HG02678 (cell line): ENCODE results near the gene PAX1.

Source experiments
- ATAC-seq: cut with Tn5 transposase; IDR thresholded peaks from one replicate; pipeline ENCODE4 v1.9.1; 2021; ENCODE audit warnings: mild to moderate bottlenecking, moderate library complexity; ENCODE audit not compliant: unreplicated experiment

The PAX1 gene

DNA sequence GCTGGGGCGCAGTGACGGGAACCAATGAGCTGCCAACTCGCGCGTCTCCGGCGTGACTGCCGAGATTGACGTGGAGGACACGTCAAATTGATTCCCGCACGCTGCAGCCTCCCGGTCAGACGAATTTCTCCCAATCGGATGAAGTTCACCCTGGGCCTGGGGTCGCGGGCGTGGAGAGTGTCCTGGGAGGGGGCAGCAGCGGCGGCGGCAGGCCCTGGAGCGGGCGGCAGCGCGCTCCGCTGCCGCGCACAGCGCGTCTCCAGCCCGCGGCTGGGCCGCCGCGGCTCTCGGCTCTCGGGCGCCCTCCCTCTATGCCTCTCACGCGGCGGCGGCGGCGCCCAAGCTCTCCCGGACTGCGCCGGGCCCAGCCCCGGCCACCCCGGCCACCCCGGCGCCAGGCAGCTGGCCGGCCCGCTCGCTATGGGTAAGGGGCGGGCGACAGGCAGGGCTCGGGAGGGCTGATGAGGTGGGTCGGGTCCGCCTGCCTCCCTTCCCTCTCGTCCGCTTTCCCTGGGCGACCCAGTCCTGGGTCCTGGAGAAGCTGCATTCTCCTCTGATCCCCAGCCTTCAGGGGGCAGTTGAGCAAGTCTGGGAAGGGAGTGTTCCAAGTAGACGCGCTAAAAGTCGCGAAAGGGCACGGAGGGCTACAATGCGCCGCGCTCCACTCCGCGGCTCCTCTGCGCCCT lies at the start of gene PAX1:
TSS of gene PAX1 (plus strand) at position 90 of the 686 bp plus-strand sequence. CDS start at position 139, 49 bp downstream.
- ATAC-seq = no peak

DNA sequence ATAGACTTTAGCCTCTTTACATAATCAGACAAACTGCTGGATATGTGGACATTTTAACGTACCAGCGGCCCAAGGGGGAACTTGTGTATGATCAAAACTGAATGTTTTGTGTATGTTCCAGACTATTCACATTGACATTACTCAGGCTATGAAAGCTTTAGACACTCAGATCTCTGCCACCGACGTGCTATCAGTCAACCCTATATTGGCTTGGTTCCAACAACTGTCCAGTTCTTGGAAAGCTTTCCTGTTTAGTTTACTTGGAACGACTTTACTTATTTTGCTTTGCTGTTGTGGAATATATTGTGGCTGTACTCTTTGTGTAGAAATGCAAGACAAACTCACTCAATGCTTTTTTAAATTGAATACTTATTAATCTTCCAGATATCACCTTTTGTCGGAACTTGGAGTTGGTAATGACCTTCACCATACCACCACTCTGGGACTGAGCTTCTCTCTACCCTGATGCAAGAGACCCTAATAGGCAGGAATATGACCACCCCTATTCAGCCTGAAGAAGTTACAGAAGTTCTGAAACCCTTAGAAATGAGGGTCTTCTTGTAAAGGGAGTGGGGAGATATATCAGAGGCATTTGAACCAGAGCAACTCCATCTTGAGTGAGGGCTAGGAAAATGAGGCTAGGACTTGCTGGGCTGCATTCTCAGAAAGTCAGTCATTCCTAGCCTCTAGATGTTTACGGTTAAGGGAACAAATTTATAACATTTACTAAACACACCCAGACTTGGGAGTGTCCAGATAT lies 49.0 kb upstream of the PAX1 start:
- ATAC-seq = no peak

DNA sequence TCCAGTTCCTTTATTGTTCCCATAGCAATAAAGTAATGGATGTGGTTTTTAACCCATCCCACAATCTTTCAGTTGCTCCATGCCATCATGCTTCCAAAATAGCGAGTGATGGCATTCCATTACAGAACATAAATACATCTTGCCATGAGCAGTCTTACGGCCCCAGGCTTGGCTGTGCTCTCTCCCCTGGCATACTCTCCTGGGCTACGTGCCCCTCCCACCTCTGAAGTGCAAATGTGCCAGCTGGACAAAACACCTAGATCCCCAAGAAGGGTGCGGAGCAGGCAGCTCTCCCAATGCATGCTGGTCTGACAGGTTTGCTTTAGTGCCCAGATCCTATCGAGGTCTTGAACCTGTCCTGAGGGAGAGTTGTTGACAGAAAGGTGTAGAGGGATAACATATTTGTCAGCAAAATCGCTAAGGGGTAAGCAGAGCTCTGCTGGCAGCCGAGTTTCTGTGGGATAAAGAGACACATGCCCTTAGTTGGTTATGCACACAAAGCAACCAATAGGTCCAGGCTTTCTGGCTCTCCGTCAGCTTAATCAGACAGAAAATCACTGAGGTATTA lies 43.9 kb upstream of the PAX1 start:
- ATAC-seq = no peak

DNA sequence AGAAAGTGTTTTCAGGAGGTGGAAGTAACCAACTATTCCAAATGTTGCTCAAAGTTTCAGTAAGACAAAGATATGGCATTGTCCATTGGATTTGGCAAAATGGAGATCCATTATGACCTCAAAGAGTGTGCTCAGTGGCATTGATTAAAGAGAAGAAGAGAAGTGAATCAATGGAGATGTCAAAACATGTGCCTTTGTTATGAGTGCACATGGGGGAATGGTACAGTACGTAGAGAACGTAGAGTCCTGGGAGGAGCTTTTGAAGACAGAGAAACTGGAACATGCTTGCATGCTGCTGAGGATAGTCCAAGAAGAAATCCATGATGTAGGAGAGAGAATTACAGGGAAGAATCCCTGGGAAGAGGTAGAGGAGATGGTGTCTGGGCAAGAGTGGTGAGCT lies 42.0 kb upstream of the PAX1 start:
- ATAC-seq = no peak

DNA sequence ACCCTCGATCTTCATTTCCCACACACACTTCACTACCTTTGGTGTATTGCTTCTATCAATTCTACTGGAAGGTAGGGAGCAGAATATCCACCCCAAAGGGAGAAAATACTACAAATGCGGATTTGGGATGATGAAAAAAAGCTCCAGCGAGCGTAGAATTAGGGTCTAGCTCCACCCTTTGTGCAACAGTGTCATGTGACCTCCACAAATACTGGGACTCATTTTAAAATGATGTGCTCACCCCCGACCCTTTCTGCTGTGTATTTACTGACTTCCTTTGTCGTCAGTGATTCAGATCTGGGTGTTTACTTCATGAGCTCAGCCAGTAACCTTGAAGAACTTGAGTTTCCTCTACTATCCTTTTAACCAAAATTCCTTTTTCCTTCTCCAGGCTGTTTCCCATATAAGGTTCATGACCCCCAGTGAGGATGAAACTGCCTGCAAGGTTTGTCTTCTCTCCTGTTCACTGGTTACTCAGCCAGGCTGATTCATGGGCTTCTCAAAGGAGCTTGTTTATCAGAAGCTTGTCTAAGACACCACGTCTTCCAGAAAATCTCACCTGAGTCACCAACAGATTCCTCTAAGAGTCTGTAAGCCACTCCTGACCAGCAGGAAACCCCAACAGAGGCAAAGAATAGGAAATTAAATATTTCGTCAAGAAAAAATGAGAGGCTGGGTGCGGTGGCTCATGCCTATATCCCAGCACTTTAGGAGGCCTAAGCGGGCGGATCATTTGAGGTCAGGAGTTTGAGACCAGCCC lies 39.6 kb upstream of the PAX1 start:
- no peak for ATAC-seq

DNA sequence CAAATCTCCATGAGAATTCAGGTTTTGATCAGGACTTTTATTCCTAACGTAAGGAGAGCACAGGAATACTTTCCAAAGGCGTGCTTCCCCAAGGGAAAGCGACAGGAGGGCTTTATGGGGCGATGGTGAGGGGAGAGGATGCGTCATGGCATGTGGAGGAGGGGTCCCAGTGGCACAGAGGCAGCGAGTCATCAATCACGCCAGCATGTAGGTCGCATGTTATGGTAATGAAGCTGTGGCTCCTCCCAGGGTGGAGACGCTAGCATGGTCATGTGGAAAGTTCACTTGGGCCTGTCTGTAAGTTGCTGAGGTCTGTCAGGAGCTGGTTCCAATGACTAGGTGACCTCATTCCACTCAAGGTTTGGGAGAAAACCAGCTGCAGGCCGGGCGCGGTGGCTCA lies 35.3 kb upstream of the PAX1 start:
- ATAC-seq = no peak

DNA sequence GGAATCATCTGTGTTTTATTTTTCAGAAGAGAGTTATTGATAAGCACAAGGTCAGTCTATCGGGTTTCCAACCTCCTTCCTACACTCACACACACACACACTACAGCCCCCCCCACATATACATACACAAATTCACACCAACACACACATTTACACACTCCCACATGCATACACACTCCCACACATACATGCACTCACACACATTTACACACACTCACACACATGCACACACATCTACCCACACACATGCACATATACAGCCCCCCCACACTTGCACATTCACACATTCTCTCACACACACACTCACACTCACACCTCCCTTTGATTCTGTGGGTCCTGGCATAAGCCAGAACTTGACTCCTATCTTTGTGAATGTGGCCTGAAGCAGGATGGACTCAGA lies 34.5 kb upstream of the PAX1 start:
- ATAC-seq = no peak

DNA sequence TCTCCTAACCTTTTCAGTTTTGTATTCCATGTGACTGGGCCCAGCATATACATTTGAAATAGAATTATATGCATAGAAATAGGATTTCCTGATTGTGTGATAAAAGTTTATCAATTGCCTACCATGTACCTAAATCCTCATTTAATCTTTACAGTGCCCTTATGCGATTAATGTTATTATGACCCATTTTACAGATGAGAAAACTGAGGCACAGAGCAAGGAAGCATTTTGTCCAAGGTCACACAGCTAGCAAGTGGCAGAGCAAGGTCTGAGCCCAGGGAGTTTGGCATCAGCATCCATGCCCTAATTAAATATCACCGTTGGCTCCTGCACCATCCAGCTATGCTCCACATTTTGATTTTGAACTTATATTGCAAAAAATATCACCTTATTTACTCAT lies 28.2 kb upstream of the PAX1 start:
- ATAC-seq = no peak

DNA sequence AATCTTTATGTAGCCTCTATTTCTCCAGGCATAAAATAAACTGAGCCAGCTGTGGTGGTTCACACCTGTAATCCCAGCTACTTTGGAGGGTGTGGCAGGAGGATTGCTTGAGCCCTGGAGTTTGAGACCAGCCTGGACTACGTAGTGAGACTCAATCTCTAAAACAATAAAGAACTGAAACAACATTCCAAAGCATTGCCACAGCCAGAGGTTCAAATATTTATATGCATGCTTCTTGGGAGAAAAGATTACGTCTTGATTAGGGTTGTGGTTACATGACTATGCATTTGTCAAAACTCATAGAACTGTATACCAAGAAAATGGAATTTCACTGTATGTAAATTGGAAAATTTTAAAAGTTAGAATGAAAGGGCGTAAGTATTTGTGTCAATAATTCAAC lies 27.7 kb upstream of the PAX1 start:
- no peak for ATAC-seq

DNA sequence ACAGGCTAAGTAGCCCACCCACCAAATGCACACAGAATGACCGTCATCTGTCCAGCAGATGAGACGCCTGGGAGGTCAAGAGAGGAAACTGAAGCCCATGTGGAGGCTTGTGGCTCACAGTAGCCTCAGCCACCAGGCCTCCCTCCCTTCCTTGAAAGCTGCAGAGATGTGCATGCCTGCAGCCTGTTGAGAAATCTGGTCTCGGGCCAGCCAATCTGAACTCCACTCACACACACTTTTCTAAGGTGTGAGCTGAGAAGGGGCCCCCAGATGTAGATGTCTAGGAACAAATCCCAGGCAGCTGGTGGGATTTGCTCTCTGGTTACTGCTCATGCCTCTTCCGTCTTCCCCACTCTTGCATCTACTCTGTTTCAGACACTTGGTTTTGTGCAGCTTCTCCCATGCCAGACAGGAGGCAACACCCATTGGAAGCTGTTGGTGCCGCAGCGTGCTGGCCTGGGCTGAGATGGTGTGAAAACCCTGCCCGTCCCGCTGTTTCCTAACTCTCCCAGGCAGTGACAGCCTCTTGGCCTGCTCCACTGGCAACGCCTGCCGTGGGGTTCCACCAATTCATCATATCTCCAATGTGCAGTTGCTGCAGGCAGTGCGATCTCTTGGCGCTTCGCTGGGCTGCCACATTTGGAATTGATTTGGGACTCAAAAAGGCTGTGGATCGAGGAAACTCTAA lies 24.1 kb upstream of the PAX1 start:
- ATAC-seq = no peak

DNA sequence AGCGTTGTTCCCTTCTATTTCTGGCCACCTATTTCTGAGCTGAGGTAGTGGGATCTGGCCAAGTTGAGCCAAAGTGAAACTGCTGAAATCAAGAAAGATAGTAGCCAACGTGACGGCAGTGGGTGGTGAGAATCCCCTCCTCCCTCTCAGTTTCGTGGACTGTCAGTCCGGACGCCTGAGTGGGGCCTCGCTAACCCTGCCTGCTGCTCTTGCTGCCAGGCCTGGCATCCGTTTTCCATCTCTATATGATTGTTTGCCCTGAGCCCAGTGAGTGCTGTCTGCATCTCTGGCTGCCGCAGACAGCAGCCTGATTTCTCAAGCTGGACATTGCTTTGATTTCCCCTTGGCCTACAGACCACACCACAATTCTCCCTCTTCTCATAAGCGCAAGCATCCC lies 23.5 kb upstream of the PAX1 start:
- no peak for ATAC-seq

DNA sequence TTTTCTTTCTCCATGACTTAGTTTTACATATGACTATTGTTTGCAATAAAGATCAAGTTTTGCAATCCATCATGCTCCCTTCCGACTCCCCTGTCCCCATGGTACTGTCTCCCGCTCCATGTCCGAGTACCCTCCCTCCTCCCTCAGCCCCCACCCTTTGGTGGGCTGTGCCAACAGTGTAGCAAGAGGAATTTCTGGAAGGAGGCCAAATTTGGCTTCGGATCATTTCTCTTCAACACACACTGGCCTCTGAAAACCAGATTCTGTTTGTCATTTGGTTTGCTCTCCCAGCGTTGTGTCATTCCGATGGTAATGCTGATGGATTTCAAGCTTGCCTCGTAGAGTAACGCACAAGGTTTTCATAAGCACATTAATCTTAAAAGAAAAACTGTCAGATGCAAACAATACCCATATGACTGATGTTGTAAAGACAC lies 22.9 kb upstream of the PAX1 start:
- ATAC-seq = no peak

DNA sequence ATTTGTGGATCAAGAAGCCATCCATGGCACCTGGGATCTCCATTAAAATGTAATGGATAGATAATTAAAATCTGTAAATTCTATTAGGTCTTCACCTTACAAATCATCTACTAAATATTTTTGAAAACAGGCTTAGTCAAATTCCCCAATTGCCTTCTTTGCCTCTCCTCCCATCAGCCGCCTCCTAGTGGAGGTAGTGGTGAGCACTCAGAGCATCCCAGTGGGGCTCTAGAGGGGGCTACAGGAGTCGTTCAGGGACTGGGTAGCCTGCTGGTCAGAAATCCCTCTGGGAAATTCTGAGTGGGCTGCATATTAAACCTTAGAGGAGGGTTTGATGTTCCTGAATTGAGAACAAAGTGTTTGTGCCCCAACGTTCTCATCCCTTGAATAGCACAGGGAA lies 20.8 kb upstream of the PAX1 start:
- ATAC-seq = no peak

DNA sequence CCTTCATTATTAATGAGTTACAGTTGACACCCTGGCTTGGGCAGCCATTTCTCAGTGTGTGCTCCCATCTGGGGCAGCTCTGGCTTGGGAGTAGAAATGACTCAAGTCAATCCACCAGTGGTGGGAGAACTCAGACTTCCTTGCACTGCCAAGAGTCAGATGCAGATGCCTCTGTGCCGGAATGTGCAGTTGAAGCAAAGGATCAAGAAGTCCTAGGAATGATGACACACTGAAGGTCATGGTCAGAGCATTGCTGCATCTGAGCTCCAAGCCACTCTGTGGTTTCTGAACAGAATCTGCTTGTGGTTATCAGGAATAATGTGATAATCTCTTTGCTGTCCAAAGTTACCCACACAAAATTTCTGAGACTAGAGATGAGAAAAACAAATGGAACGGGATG lies 19.5 kb upstream of the PAX1 start:
- ATAC-seq = no peak

DNA sequence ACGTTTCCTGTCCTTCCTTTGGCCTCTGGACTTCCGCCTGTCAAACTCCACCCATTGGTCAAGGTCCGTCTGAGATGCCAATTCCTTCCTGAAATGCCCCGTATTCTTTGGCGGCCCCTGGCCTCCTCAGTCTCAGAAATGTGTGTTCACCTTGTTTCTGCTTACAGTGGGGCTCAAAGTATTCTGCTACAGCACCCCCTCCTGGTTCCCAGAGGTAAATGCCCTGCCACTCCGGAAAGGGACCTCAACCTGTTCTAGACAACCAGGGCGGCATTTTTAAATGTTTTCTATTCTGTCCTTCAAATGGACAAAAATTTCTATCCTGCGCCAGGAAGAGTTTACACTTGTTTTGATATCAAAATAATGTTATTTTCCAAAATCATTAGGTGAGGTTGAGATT lies 12.1 kb upstream of the PAX1 start:
- no peak for ATAC-seq

DNA sequence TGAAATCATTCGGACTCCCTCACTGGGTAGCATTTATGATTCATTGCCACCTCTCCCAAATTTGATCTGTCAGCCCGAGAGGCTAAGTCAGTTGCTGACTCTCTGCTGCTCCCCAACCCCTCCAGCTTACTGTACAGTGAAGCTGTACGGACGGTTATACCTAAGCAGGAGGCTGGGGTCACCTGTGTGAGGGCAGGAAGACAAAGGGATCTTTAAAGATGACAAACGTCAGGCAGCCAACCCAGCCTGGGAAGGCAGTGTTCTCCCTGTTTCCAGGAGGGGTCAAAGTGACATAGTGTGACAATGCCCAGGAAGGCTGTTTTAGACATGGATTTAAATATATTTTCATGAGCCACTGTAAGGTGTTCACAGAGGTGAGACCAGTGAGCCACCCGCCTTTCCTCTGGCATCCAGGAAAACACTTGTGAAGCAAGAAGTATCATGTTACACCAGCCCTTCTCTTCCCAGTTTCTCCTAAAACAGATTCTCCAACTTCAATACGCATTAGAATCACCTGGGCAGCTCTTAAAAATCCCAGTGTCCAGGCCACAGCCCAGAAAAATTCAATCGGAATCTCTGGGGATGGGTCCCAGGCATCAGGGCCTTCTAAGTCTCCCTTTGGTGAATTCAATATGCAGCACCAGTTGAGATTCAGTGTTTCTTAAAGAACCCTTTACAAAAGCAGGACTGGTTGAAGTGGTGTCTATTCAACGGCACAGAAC lies 6.8 kb upstream of the PAX1 start:
- no peak for ATAC-seq

DNA sequence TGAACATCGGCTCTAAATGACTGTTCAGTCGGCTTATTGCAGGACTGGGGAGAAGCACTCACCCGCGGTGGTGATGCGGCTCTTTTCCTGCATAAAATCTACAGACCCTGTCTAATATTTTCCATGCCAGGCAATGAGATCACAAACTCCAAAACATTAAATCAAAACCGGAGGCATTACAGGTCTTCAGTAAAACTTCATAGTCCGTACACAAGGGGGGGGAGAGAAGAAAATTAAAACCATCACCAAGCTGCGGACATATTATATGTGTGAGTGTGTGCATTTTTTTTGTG lies 6.3 kb upstream of the PAX1 start:
- no peak for ATAC-seq

DNA sequence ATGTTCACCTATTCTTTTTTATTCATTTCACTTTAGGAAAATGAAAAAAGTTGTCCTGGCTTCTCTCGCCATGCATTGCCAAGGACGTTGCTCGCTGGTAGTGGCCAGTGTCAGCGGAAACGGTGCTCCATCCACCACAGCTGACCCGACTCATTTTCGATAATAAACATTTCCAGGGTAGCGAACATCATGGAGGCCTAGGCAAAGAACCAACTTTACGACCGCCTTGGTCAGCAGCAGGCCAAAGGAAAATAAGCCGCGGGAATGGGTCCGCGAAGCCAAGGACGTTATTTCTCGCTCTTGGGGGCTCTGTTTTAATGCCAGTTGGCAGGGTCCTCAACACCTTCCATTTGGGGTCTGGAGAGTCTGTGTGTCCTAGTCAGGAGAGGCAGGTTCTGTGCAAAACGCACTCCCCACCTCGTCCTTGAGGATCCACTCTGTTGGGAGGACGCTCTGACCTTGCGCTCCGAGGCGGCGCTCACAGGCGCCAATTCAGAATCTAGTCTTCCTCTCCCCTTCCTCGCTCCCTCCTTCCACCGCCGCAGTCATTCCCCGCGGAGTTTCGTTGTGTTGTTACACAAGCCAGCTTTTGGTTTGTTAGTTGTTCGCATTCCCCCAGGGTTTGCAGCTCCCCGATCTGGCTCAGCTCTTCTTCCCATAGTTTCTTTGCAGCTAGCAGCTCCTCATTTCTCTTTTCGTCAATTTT lies 4.1 kb upstream of the PAX1 start:
- no peak for ATAC-seq

DNA sequence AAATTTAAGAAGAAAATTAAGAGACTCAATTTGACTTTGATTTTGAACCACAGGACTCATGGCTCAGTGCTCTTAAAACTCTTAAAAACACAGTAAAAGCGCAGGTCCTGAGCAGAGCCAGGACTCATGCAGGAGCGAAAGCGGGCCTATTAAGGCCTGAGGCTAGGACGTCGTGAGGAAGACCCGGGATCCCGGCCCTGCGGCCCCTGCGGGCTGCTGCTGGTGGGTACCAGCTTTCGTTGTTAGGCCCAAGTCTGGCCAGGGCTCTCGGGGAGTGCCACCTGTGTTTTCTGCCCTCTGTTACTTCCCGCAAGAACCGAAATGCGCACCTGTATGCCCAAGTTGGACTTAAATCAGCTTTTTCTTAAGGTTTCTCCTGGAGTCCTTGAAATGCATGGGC lies 3.4 kb upstream of the PAX1 start:
- ATAC-seq = no peak
